ENCODE data around the gene TRAFD1.

TRAFD1 gene

DNA sequence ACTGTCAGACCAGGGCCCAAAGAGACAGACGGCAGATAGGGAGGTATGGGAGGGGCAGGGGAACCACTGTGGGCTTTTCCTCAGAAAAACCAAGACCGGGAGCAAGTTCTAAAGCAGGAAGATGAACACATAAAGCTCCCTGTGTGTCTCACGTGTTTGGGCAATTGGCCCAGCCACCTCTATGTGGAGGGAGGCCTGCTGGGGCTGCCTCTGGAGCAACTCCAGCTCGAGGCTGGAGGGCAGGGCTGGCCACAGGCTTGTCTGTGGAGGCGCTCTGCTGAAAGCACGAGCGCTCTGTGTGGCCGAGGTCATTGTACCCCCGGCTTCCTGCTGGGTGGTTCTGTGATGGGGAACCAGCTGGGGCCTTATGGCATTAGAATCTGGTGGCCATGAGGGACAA, 36.4 kb downstream of the TRAFD1 start:
- no peak for FAIRE-seq

DNA sequence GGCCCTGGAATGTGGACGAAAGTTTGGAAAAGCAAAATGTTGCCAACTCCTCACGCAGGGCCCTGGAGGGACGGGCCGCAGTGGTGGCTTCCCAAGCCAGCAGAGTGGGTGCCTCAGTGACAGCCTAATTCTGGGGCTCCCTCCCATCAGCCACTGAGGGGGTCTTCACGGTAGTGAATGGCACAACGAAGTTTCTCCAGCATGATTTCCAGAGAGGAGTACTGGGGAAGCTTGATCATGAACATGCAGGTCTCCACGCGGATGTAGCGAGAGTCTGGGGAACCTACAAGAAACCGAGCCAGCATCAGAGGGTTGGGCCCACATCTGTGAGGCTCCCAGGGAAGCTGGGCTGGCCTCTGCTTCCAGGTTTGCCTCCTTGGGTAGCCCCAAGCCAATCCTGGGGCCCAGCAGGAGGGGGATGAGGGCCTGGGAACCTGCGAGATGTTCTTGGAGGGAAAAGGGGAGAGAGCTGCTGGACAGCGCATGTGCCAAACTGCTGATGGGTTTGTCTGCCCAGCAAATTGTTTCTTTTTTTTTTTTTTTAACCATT, 37.0 kb downstream of the TRAFD1 start:
- no peak for FAIRE-seq

DNA sequence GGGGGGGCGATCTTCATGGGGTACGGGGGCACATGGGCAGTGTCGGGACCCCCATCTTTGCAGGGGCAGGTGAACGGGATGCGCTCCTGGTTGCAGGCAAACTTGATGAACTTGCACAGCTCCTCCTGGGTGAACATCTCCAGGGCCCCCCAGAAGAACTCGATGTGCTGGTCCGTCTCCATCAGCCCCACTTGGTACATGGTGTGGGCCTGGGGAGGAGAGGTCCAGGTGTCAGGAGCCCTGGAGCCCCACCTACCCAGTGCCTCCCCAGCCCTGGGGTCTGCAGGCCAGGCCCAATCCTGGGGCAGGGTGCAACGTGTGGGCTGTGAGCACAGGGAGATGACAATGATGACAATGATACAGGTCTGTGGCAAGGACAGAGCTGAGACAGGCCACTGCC, 37.7 kb downstream of the TRAFD1 start:
- no peak for FAIRE-seq

DNA sequence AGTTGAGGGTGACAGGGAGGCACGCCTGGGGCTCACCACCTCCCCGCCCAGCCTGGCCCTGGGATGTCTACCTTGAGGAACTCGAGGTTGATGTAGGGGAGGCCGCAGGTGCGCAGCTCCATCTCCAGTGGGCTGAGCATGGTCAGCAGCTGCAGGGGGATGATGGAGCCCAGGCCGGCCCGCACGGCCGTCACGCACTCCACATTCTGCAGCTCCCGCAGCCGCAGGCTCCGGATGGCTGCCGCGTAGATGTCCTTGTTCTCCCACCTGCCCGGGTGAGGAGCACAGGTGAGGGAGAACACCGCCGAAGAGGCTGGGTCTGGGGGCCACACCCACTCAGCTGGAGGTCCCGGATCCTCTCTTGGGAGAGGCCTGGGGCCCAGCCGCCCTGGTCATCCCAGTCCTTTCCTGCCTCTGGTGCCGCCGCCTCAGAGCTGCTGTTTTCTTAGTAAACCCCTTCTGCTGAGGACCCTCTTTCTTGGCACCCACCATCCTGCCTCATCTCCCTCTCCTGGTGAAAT, 38.2 kb downstream of the TRAFD1 start:
- FAIRE-seq: no peak

DNA sequence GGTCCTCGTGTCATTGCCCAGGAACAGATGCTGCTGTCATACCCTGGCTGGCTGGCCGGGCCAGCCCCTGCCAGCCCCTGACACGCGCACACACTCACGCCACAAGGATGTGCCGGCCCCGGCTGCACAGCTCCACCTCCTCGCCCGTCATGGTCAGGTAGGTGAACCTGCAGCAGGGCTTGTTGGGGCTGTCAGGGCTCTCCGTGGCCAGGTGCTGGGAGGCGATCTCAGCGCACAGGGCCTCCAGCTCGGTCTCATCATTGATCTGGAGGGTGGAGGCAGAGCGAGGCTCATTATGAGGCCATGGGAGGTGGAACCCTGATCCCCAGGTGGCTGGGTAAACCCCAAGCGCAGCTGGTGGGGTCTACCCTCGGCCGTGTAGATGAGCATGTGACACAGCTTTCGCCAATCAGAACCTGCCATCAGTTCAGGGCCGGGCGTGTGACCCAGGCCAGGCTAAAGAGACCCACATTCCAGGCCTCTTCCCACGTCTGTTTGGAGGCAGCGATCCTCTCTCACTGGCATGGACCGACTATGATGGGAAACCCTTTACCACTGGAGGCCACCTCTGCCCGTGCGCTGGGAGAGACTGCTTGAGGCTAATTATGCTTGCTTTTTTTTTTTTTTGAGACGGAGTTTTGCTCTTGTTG, 38.8 kb downstream of the TRAFD1 start:
- FAIRE-seq: no peak

DNA sequence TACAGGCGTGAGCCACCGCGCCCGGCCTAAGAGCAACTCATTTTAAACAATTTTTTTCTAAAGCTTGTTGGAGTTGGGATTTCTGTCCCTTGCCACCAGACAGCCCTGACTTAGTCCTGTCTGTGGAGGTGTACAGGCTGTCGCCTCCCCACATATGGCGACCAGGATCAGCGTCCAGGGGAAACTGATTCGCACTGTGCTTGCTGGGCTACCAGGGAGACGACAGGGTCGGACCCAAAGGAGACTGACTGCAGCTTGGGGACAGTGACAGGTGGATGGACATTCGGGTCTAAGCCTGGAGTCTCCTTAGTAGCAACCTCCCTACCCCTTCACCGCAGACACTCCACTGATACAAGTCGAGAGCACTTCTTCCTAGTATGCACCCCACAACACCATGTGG, 40.3 kb downstream of the TRAFD1 start:
- no peak for FAIRE-seq

DNA sequence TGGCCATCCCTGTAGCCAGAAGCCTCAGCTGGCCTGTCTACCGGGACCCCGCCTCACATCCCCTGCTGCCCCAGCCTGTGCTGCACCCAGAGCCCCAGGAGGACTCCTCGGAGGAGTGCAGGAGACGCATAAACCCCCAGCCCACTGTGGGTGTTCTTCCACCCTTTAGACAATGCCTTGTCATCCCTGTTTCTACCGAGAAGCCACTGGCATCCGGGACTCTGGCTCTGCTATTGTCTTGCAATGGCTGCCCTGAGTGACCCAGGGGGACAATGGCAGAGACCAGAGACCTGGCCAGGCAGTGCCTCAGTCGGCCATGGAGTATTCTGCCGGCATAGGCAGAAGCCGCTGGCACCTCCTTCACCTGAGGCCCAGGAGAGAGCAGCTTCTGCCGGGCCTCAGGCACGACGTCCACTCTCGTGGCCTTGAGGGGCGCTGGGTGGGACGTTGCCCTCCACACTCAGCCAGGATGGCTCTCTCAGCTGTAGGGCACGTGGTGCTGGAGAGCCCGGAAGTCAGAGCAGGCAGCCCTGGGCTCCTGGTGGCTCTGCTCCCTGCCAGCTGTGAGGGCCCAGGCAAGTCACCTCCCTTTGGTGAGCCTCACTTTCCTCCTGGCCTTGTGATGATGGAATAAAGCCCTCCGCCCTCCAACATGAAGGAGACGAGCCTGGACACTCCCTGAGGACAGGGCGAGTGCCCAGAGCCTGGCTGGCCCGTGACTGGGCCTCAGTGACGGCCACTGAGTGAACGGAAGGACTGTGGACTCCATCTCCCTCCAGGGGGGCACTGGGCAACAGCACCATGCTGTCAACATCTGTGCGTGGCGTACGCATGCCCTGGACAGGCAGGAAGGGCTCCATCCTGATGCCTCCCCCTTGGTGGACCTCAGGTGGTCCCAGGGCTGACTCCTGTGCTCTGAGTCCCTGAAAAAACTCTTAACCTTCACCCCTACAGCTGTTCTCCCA, 41.0 kb downstream of the TRAFD1 start:
- FAIRE-seq: no peak

DNA sequence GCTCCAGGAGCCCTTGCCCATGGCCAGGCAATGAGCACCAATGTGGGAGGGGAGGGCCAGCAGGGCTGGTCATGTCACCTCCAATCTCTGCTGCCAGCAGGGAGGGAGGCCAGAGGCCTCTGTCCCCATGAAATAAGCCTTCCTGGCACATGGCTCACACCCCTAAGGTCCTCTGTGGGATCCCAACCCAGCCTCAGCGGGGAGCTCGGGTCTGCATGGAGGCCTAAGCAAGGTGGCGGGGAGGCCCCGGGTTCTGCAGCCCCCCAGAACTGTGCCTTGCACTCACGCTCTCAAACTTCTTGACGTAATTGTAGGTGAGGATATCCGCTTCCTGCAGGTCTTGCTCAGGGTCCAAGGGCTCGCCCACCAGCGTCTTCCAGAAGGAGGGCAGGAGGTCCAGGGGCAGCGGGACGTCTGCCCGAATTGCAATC, 41.7 kb downstream of the TRAFD1 start:
- no peak for FAIRE-seq

DNA sequence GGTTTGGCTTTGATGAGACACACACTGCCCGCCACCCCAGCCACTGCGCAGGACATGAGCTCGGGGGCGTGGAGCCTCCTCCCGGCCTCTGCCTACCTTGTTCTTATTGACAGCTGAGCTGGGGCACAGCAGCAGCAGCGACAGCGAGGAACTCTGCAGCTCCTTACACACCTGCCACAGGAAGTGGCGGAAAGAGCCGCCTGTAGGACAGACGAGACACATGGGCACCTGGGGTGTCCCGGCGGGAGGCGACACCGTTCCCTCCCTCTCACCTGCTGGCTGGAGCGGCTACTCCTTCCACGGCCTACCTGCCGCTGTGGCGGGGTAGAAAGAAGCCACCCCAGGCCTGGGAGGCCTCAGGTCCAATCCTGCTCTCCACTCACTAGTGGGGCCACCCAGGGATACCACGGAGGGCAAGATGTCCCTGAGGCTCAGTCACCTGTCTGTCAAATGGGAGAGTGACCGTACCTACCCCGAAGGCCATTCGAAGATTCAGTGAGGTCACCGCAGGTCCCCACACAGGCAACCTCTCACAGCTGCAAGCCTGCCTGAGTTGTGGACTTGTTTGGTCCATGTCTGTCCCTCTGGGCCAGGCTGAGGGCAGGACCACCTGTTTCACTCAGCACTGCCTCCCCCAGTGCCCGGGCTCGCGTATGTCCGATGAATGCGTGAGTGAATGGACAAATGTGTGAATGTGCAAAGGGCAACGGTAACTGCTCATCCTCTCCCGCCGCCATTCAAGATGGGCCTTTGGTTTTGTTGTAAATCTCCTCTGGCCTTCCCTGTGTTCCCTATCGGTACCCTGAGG, 42.6 kb downstream of the TRAFD1 start:
- FAIRE-seq: no peak

DNA sequence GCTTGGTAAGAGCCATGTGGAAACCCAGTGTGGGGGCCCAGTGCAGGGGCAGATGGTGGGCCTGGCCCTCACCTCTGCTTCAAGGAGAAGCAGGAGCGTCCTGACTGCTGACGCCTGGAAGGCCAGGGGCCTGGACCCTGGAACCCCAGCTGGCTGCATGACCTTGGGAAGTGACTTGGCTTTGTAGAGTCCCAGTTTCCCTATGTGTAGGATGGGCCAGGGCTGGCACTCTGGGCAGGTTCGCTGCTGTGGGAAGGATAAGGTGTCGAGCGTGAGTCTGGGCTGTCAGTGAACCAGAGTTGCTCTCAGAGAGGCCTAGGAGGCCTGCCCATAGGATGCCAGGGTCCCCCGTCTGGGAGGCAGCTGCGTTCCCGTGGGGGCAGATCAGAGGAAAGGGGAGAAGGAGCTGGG, 43.2 kb downstream of the TRAFD1 start:
- no peak for FAIRE-seq

DNA sequence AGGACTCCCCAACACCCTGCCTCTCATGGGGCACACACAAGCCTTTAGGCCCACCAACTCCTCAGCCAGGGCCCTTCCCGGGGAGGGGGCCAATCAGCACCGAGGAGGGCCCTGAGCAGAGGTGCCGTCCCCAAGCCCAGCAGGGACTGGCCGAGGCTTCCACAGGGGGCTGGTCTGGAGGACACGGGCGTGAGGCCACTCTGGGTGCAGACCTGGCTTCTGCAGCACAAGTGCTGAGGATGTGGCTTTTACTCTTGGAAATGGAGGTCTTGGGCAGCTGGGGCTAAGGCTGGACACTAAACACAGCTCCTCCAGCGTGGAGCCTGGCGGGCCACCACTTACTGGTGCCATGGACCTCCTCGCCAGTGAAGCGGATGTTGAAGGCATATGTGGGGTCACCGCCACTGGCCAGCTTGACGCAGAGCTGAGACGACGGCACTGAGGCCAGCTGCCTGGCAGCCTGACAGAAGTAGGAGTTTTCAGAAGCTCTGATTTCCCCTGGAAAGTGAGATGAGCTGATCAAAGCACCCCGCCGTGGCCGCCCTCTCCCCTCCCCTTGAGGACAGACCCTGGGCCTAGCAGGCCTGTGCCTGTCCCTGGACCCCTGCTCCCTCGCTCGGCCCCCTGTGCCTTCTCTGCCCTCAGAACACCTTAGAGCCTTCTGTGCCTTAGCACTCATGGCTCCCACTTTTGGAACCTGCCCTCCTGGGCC, 44.0 kb downstream of the TRAFD1 start:
- no peak for FAIRE-seq

DNA sequence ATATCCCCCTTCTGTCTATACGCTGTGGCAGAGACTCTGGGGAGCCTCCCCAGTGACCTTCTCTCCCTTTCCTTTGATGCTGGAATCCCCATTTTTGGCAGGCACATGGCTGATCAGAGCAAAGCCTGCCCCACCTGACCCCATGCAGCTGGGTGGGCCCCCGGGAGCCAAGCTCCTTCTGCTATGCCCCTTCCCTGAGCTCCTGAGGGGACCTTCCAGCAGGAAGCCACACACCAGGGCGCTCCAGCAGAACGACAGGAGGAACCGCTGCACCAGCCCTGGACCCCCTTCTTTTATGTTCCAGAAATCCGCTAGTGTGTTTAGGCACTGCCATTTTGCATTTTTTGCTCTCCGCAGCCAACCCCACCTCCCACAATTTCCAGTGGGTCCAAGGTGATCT, 44.6 kb downstream of the TRAFD1 start:
- FAIRE-seq: no peak

DNA sequence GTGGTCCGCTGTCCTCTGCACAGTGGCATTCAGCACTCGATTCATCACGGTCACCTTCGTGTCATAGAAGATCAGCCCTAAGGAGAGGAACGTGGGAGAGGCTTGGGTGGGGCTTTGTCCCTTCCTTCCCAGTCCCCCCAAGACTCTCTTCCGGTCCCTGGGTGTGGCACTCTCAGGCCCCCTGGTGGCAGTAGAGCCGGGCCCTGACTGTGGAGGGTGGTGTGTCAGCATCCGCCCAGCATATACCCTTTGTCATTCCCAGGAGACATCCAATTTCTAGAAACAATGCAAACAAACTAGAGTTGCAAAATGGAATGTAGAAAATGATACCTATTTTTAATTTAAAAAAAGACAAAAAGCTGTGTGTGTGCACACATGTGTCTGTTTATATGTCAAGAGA, 45.0 kb downstream of the TRAFD1 start:
- FAIRE-seq: no peak

DNA sequence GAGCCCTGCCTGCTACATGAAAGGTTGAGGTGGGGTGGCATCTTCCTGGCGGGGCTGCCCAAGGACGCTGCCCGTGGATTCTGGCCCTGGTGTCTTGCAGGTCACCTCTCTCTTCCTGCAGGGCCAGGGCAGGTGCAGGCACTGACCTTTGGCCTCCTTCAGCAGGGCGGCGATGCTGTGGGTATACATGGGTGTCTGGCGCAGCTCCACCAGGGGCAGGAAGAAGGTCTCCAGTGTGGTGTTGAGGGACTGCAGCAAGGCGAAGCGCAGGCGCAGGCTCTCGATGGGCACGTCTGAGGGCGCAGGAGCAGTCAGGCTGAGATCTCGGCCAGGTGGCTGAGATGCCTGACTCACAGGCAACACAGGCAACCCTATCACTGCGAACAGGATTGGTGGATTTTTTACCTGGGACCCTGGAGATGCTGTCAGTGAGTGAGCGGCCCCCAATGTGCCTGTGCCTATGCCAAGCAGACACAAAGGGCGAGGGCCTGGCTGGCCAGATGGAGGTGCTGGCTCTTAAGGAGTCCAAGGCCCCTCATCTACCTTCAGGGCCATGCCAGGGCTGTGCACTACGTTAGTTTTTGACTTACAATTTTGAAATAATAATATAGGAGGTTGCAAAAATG, 45.7 kb downstream of the TRAFD1 start:
- FAIRE-seq: no peak

DNA sequence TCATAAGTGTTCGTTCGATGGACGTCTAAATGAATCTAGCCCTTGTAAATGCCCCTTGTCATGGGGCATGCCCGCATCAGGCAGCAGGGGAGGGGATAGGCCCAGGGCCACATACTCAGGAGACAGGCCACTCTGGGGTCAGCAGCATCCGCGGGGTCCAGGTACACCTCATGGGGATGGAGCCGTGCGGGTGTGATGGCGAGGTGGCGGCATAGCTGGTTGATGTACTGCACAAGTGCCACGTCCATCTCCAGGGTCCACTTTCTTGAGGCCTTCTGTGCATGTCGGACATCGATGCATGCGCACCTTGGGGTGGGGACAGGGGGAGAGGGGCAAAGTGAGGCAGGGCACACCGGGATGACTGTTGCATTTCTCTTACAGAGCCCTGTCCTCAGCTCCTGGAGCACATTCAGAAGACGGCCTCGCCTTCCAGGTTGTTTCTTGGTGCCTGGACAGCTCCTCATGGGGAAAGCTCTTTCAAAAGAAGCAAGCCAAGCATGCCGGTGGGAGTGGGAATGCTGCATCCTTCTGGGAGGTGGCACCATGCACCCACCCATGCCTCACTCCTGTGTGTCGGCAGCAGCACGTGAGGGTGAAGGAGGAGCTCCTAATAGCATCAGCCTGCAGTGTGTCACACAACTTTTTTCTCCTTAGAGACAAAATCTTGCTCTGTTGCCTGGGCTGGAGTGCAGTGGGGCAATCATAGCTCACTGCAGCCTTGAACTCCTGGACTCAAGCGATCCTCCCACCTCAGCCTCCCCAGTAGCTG, 47.4 kb downstream of the TRAFD1 start:
- FAIRE-seq: no peak

DNA sequence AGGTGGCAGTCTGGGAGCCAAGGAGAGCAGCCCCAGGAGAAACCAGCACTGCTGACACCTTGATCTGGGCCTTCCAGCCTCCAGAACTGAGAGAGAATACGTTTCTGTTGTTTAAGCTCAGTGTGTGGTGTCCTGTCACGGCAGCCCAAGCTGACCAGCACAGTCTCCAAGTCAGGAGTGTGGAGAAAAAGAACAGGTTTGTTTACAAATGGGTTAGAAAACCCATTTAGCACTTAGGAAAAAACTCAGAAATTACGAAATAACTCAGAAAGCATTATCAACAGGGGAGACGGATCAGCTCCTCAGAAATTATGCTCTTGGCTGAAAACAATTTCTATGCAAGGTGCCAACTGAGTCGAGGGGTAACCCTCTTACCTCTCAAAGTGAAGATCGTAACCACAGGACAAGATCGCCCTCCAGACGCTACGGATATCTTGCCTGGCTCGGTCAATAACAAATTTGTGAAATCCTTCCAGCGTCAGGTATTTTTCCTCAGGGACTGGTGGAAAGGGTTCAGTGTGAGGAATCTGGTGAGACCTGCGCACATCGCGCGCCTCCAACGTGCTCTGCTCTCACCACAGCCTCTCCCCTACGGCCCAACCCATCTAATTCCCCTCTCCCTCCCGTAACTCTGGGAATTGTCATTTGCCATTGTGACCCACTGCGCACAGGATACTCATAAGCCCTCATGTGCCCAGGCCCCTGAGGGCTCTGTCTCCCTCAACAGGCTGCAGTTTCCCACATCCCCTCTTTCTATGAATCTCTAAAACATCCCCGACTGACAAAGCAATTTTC, 50.2 kb downstream of the TRAFD1 start:
- no peak for FAIRE-seq

DNA sequence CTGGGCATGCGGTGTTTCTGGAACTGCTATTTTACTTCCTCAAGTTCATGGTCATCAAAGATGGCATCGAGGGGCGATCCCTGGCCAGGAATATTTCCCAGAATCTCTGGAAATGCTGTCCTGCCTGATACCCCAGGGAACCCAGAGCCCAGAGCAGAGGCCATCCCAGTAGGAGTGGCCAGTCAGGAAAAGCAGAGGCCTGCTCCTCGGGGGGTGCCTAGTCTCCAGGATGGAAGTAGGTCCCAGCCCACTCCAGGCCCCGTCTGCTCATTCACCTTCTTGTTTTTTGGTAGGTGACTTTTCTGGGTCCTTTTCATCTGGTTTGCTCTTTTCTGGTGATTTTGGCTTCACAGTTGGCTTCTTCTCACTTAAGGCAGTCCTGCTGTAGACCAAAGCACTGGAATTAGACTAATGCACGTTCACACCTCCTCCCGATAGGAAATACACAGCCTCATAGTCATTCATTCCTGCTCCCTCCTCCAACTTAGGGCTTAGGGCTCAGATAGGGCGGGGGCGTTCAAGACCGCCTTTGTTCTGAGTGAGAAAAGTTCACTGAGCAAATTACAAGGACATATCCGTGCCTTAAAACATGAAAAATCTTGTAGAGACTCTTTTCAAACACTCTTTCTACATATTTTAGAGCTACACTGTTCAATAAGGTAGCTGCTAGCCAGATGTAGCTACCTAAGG, 51.1 kb downstream of the TRAFD1 start:
- FAIRE-seq: no peak

DNA sequence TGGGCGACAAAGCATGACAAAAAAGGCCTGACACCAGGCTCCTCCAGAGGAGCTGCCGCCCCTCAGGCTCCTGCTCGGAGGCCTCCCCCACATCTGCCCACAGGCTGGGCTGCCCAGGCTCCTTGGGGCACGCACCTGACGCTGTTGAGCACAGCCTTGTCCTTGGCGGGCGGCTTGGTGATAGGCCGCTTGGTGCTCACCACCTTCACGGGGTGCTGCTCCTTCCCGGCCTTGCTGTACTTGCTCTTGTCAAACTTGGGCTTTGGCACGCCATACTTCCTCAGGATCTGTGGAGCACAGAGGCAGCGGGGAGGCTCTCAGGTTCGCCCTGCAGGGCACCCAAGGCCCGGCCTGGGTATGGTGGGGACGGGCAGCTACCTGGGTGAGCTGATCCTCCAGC, 53.4 kb downstream of the TRAFD1 start:
- no peak for FAIRE-seq

DNA sequence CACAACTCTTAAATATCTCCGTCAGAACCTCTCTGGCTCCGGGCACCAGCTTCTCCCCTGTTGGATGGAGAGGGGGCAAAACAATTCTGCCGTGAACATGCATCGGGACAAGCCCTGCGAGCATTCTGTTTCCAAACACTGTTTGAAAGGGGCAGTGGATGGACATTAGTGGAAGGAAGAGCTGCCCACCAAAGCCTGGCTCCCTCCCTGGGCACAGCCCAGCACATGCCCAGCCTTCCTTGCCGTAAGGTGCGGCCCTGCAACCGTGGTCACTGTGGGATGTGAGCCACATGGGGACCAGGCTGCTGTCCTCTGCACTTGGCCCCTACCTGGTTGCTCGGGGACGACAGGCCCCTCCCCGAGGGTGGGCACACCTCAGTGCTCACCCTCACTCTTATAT, 54.0 kb downstream of the TRAFD1 start:
- FAIRE-seq: no peak

Measured in endometrium (tissue), 2 donors.